GM18873 (cell line): ENCODE results near the gene DEF6.
"Not testable (repeated sequence)": the region's sequence is repeated elsewhere in the genome, so short reads cannot be mapped to it uniquely, and the experiment has no call there.

Experiments used
- ATAC-seq: cut with Tn5 transposase; IDR thresholded peaks from one replicate; pipeline ENCODE4 v1.9.1; 2021; ENCODE audit warnings: mild to moderate bottlenecking, moderate library complexity, moderate number of reproducible peaks; ENCODE audit not compliant: unreplicated experiment, low FRiP score

DEF6 gene

DNA sequence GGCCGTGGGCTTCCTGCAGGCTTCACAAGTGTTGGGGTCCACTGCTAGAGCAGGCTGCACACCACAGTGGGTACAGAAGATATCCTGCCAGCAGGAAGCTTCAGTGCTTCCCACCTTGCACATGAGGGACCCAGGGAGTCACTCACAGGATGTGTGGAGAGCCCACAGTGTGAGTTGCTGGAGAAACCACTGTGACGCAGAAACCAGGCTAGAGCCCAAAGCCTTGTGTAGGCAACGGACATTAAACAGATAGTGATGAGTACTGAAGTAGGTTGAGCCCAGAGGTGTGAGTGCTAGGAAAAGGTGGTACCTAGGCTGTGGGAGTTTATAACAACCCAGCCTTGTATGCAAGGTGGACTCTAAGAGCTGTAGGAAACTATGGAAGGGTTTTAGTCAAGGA lies 18.9 kb upstream of the DEF6 start:
- ATAC-seq, result no peak

GRCh38 chr6:35280903-35281302 lies 16.7 kb upstream of the DEF6 start:
- ATAC-seq, result no peak

DNA sequence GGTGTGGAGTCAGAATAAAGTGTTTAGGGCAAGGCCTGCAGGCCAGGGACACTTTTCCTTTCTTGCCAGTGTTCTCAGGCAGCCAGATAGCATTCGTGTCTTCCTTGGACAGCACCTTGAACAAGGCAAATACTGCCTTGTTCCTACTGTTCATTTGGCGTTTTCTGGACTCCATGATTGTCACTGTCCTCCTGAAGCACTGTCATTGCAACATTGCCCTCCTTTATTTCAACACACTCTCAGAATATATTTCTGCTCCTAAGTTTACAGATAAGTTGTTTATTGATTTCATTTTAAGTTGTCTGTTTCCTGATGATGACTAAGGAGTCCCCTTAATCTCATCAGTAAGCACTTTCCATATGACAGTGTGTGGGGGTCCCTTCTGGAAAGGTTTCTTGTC lies 15.1 kb upstream of the DEF6 start:
- ATAC-seq, result no peak

DNA sequence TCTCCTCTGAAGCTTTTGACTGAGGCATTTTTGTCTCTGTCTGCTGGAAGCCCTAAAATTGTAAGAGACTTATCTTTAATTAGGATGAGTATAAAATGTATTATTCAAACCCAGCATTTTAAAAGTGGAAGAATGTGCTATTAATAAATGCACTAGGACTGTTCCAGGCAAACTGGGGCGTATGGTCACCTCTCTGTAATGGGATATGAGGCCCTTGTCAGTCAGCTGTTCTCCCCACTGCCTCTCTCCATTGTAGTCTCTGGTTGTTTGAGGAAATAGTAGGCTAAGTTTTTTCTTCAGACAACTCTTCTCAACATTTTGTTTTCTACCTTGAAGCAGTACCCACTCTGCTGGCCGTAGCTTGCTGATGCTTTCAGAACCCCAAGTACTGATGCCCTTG lies 14.3 kb upstream of the DEF6 start:
- no peak for ATAC-seq

DNA sequence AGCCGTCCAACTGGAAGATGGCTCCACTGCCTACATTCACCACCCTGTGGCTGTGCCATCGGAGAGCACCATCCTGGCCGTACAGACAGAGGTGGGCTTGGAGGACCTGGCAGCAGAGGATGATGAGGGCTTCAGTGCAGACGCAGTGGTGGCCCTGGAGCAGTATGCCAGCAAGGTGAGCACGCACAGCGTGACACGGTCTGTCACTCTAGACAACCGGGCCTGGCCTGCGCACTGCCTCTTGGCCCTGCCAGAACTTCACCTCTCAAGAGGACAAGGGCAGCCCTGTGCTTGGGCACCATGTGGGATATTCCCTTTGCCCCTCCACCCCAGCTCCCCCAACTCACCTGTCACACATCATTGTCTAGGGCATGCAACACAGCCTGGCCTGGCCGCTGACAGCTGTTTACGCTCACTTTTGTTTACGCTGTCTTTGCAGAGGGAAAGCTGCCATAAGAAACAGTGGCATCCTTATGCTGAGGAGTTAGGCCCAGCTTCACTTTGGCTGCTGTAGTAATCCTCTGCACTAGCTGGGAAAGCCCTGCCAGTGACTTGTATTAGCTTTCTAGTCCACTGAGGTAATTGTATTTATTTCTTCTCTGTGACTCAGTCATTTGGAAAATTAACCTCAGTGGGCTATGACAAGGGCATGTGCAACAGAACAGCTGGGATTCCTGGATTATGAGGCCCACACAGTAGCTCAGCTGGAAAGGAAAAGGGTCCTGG lies 9.8 kb upstream of the DEF6 start:
- ATAC-seq, result no peak

DNA sequence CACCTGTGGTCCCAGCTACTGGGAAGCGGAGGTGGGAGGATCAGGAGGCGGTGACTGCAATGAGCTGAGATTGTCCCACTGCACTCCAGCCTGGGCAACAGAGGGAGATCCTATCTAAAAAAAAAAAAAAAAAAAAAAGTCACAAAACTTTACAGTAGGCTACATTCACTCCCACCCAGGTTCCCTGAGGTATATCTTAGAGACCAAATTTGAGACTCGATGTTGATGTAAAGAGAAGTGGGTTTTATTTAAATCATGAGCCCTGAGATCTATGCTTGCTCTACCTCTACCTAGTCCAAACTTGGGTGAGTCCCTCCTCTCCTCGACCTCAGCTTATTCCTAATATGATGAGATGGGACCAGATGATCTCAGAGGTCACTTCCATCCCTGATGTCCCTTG lies 8.8 kb upstream of the DEF6 start:
- no peak for ATAC-seq

DNA sequence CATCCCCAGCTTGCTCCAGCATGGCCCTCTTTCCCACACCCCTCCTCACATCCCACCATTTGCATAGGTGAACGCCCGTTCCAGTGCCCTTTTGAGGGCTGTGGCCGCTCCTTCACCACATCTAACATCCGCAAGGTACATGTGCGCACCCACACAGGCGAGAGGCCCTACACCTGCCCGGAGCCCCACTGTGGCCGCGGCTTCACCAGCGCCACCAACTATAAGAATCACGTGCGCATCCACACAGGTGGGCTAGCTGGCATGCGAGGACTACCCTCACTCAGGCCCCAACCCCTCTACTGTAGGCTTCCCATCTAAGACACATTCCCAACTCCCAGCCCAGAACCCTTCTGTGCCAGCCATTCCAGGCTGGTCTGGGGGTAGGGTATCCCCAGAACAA lies 6.1 kb upstream of the DEF6 start:
- ATAC-seq, result no peak

DNA sequence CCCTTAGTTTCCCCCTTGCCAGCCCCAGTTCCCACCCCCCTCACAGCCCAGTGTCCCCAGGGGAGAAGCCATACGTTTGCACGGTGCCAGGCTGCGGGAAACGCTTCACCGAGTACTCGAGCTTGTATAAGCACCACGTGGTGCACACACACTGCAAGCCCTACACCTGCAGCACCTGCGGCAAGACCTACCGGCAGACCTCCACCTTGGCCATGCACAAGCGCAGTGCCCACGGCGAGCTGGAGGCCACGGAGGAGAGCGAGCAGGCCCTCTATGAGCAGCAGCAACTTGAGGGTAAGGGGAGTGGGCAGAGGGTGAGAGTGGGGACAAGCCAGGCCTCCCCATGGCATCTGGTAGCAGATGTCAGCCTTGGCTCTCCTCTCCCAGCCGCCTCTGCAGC lies 5.1 kb upstream of the DEF6 start:
- ATAC-seq, result no peak

DNA sequence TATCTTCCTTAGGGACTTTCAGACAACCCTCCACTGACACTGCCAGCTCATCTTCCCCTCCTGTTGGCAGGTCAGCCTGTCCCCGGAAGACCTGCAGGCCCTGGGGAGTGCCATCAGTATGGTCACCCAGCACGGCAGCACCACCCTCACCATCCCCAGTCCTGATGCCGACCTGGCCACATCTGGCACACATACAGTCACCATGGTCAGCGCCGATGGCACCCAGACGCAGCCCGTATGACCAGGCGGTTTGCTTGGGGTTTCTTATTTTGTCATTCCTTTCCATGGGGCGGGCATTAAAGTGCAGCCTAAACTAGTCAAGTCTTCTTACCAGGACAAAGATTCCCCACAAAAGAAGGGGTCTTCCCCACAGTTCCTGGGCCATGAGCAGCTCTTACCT lies 3.9 kb upstream of the DEF6 start:
- ATAC-seq, result no peak

DNA sequence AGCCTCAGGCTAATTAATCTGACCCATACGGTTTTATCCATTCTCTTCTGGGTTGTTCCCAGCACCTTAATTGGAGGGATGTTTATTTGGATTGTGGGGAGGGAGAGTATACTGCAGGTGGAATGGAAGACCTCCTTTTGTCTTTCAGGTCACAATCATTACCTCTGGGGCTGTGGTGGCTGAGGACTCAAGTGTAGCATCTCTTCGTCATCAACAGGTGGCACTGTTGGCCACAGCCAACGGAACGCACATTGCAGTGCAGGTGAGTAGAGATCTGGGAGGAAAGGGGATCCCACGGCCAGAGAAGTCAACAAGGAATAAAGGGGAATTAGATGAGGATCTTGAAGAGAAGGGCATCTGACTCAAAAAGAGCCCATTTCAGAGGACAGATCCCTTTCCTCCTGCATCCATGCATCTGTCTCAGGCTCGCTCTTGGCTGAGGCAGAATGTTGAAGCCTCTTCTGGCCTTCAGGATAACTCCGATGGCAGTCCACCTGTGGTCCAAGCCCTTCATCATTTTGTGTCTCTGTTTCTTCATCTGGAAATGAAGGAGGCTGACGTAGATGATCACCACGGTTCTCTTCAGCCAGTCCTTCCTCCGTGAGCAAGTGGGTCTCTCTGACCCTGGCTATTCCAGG lies 3.2 kb upstream of the DEF6 start:
- ATAC-seq, result no peak

- ATAC-seq, result no peak
Observed at GRCh38 chr6:35295036-35295435, 2.6 kb upstream of the DEF6 start.

DNA sequence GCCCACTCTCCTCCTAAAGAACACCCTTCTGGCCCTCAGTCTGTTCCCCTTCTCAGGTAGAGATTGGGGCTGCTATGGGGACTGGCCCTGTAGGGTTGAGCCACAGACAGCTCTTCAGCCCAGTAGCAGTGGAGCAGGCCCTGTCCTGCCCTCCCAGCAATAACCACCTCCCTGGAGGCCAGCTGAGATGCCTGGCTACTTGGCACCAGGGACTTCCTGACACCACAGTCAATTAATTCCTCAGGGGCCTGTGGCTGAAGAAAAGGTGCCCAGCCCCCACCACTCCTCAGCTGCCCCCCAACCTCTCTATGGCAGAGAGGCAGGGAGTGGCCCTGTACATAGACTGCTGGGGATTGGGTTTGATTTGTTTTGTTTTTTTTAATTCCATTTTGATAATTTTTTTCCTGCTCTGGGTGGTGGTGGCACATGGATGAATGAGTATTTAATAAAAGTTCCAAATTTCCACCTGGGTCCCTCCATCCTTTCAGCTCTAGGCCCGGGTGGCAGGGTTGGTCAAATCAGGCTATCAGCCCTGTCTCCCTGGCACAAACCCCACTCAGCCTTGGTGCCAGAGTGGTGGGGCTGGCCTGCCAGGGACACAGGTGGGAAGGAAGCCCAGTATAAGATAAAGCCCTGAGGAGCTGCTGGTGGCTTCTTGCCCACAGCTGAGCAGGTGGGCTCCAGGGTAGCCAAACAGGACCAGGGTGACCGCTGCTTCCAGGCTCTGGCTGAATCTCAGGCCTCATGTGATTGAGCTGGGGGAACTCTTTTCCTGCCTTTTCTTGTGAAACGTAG lies 1.9 kb upstream of the DEF6 start:
- ATAC-seq, result no peak

DNA sequence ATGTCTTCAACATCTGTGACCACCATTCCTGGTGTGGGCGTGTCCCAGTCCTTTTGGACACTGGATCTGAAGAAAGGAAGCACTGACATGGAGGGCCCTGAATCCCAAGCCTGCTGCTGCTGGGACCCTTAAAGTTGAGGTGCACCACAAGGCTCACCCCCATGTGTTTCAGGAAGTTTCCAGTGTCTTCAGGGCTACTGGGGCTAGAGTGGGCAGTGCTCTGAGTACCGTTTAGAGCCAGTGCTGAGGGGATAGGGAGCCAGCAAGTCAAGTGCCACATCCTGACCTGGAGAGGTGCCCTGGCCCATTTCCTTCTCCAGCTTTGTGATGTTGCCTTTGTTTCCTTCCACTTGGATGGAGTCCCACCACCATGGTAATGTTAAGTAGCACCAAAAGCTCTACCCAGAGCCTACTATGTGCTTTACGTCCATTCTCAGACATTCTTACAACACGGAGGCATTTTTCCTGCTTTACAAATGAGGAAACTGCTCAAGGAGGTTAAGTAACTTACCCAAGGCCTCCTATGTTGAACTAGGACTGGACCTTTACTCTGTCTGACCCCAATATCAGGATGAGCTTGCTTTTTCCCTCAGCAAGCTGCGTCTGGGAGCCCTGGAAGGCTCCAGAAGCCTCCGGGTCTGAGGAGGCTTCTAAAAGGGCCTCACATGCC lies 552 bp upstream of the DEF6 start:
- no peak for ATAC-seq

DNA sequence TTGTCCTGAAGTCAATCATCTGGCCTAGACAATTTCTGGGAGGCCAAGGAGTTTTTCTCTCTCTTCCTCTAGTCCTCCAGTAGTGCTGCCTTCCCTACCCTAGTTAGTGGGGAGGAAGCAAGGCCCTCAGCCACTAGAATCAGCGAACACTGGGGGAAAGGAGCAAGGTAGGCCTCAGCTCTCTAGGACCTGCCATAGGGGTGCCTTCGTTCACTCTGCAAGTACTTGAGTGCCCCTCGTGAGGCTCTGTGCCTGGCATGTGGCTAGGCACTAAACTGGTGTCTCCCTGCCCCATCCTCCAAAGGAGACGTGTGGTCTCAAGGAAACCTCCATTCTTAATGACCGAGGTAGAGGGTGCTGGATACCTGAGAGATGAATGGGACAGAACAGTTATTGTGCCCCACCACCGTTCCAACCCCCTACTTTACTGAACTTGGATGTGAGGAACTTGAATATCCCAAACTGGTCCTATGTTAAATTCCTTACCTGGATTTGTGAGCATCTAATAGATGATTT lies 1.1 kb downstream of the DEF6 start:
- no peak for ATAC-seq

- ATAC-seq, result no peak
Observed at GRCh38 chr6:35299674-35300073, 2.1 kb downstream of the DEF6 start.

DNA sequence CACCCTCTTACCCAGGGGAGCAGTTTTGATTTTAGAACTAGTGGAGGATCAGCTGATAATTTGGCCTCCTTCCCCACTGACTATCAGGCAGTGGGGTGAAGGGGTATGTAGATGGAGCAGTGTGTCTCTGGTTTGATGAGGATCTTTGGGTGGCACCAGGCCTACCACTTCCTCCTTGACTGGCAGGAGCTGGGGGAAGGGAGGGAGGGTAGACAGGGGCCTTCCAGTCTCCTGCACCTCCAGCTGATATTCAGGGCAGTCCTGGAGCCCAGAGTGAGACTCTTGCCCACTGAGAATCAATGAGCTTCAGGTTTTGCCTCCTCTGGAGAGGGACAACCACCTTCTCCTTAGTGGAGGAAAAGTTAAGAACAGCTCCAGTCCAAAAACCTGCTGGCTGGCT lies 3.2 kb downstream of the DEF6 start:
- no peak for ATAC-seq

DNA sequence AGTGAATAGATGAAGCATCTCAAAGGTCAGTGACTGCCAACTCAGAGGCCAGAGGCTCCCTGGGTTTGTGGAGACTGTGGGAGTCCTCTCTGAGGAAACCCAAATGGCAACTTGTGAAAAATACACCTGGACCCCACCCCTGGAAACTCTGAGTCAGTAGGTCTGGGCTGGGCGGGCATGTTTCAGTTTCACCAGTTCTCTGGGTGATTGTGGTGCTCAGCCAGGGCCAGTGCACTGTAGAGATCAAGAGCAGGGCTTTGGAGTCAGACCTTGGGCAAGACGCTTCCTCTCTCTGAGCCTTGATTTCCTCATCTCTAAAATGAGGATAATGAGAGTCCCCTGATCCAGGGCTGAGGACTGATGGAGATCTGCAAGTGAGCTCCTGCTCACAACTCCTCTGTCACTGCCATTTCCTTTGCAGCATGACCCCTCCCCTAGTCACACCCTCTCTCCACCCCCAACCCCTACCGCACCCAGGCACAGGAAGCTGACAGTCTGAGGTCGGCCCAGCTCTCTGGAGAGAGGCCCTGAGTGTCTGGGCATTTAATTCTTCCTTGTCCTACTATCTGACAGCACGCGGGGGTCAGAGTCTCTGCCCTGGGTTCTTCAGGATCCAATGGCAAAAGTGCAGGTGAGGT lies 5.1 kb downstream of the DEF6 start:
- peak; percentile 57 for ATAC-seq

DNA sequence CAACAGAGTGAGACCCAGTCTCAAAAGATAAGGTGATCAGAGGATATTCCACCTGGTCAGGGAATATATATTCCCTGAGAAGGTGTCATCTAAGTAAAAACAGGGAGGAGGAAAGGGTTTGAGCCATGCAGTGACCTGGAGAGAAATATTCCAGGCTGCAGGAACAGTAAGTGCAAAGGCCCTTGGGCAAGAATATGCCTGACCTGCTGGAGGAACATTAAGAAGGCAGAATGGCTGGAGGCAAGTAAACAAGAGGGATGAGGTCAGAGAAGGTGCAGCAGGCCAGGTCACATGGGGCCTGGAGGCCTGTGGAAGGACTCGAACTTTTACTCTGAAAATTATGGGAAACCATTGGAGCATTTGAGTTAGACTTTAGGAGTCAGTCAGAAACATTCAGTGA lies 6.7 kb downstream of the DEF6 start:
- ATAC-seq, result no peak

DNA sequence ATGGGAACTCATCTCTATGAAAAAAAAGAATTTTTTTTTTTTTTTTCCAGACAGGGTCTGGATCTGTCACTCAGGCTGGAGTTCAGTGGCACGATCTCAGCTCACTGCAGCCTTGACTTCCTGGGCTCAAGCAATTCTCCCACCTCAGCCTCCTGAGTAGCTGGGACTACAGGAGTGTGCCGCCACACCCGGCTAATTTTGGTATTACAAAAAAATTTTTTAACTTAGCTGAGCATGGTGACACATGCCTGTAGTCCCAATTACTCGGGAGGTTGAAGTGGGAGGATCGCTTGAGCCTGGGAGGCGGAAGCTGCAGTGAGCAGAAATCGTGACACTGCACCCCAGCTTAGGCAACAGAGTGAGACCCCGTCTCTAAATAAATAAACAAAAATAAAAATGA lies 7.5 kb downstream of the DEF6 start:
- ATAC-seq, result no peak

- ATAC-seq, result not testable (repeated sequence)
Observed at GRCh38 chr6:35307138-35307537, 9.5 kb downstream of the DEF6 start.
